OCI-LY7 (cell line): Measurements from ENCODE around the gene DMXL2.

Source experiments
- CTCF ChIP-seq: fragments of 200-600 bp; sonication (generic); conservative IDR thresholded peaks from 2 replicates; pipeline ENCODE4 v1.5.1; 2014; ENCODE audit warnings: mild to moderate bottlenecking, antibody characterized with exemption, low read length, moderate library complexity, mixed read lengths
- EZH2phosphoT487 ChIP-seq: fragments of 200-600 bp; sonication (generic); IDR thresholded peaks from 2 replicates; pipeline ENCODE4 v1.6.1; 2018; ENCODE audit warnings: low read depth, borderline replicate concordance, mild to moderate bottlenecking, mixed run types, antibody characterized with exemption, low read length, moderate library complexity, mixed read lengths

DNA sequence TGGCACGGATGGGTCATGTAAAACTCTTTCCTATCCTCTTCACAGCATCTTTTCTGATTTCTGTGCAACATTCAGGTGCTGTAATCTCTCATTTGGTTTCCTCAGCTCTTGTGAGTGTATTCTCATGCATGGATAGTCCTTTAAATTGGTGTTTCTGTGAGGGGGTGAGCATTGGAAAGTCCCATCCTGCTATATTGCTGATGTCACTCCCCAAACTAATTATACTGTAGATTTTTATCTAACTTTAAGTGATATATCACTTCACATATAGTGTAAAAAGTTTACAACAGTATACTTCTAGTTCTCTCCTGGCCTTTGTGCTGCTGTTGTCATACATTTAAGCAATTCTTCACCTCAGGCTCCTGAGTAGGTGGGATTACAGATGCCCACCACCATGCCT, 178.5 kb downstream of the DMXL2 start:
- TF ChIP-seq CTCF (no peak), EZH2phosphoT487 (no peak)
